Endothelial cell of umbilical vein (primary cell): ENCODE results near the gene TENT4B.

Source experiments
- CTCF ChIP-seq, 2 donors: IDR thresholded peaks; 1 replicate in 1 of 2; 2 replicates in 1 of 2; pipeline ENCODE4 v1.5.1; 2011; ENCODE audit warnings: low read length in 2 of 2, mild to moderate bottlenecking in 2 of 2, moderate library complexity in 2 of 2, control low read depth in 1 of 2, inconsistent platforms in 1 of 2, low read depth in 1 of 2; ENCODE audit not compliant: insufficient read depth in 1 of 2; ENCODE audit errors: extremely low read depth in 1 of 2
- EZH2 ChIP-seq: IDR thresholded peaks from 2 replicates; pipeline ENCODE4 v1.6.1; 2012; ENCODE audit warnings: borderline replicate concordance, low read depth, mild to moderate bottlenecking, moderate library complexity, low read length, inconsistent platforms; ENCODE audit not compliant: severe bottlenecking
- FOS ChIP-seq: IDR thresholded peaks from 2 replicates; pipeline ENCODE4 v1.6.1; 2011; ENCODE audit warnings: mild to moderate bottlenecking, low read length, moderate library complexity, borderline replicate concordance; ENCODE audit not compliant: insufficient read depth
- GATA2 ChIP-seq: IDR thresholded peaks from 2 replicates; pipeline ENCODE4 v1.7.0; 2011; ENCODE audit warnings: low read depth, mild to moderate bottlenecking, moderate library complexity, mixed read lengths, low read length; ENCODE audit not compliant: insufficient read length, insufficient read depth
- MAX ChIP-seq: IDR thresholded peaks from 2 replicates; pipeline ENCODE4 v1.6.1; 2011; ENCODE audit not compliant: insufficient read depth, insufficient read length
- POLR2A ChIP-seq: IDR thresholded peaks from 2 replicates; pipeline ENCODE4 v1.6.1; 2012; ENCODE audit warnings: low read depth, mild to moderate bottlenecking, control low read depth, low read length
- POLR2AphosphoS5 ChIP-seq: IDR thresholded peaks from 2 replicates; pipeline ENCODE4 v1.6.1; 2012; ENCODE audit warnings: low read depth, mild to moderate bottlenecking, control low read depth, low read length, moderate library complexity; ENCODE audit not compliant: insufficient read depth

- TF ChIP-seq MAX = no peak
- TF ChIP-seq CTCF (IDR thresholded peaks at IDR 0.05; ENCODE audit: extremely low read depth in 1 of 2, insufficient read depth in 1 of 2, low read depth in 1 of 2, low read length in 2 of 2) = no peak
- TF ChIP-seq GATA2 = no peak
- no peak for TF ChIP-seq POLR2A
- no peak for TF ChIP-seq FOS
- TF ChIP-seq POLR2AphosphoS5 = no peak
- TF ChIP-seq EZH2 = no peak
Observed at GRCh38 chr16:50155925-50156324, 2.8 kb downstream of the TENT4B start.
